ENCODE data around the gene CGB8.

GRCh38 chr19:49004964-49005614 is 43.8 kb downstream of the CGB8 start:
- TF ChIP-seq CTCF (IDR thresholded peaks at IDR 0.05 in 8 of 11, conservative IDR thresholded peaks at IDR 0.05 in 3 of 11), result no peak
- TF ChIP-seq POLR2A (IDR thresholded peaks at IDR 0.05), result no peak
- no peak for TF ChIP-seq POLR2AphosphoS5 (IDR thresholded peaks at IDR 0.05)

All from spleen (tissue), 7 donors.